HFF-Myc (cell line): ENCODE results near the gene MTA1.
A peak's percentile ranks its signal among the peaks of the same experiment; 100 is the strongest.

Experiments used
- DNase-seq: peaks from one replicate; pipeline ENCODE4 v3.0.0-alpha.2; 2011; ENCODE audit warnings: low read depth; ENCODE audit errors: extremely low read depth
- H3K4me3 ChIP-seq: replicated peaks from 2 replicates; pipeline ENCODE4 v1.5.1; 2011; ENCODE audit warnings: low read depth, mild to moderate bottlenecking, control low read depth, low read length
- CTCF ChIP-seq: IDR thresholded peaks from 2 replicates; pipeline ENCODE4 v1.5.1; 2012; ENCODE audit warnings: mild to moderate bottlenecking, low read depth, low read length, control low read depth; ENCODE audit errors: missing control alignments

Gene MTA1

GRCh38 chr14:105488781-105489541 lies 69.3 kb downstream of the MTA1 start:
- peak overlapping the region; percentile 61 for H3K4me3 ChIP-seq
- TF ChIP-seq CTCF = no peak
- DNase-seq = no peak

GRCh38 chr14:105489542-105490266 lies 70.1 kb downstream of the MTA1 start:
- peak; percentile 60 for TF ChIP-seq CTCF
- DNase-seq = peak; percentile 72
- peak overlapping the region; percentile 61 for H3K4me3 ChIP-seq

- no peak for DNase-seq
- no peak for TF ChIP-seq CTCF
- H3K4me3 ChIP-seq = peak overlapping the region; percentile 61
Observed at GRCh38 chr14:105490267-105490571, 70.6 kb downstream of the MTA1 start.

- peak; percentile 65 for TF ChIP-seq CTCF
- peak; percentile 99 for DNase-seq
Observed at GRCh38 chr14:105490572-105491365, 71.1 kb downstream of the MTA1 start, which contains the start of gene TEDC1. Gene TEDC1, plus strand, starts transcription at chr14:105491246. Its CDS starts 130 bp downstream, at chr14:105491376.

GRCh38 chr14:105491366-105491973 lies 71.8 kb downstream of the MTA1 start:
- peak; percentile 16 for DNase-seq
- peak overlapping the region; percentile 67 for H3K4me3 ChIP-seq
- no peak for TF ChIP-seq CTCF

More at GRCh38 chr14:105490572-105491365, 71.1 kb downstream of the MTA1 start, which contains the start of gene TEDC1:
- H3K4me3 ChIP-seq = peak within 1 kb of the TSS; percentile 67

GRCh38 chr14:105492031-105492970 lies 72.7 kb downstream of the MTA1 start:
- DNase-seq = no peak
- no peak for TF ChIP-seq CTCF
- H3K4me3 ChIP-seq = peak overlapping the region; percentile 67
